ENCODE measurements around the gene OTULIN.

DNA sequence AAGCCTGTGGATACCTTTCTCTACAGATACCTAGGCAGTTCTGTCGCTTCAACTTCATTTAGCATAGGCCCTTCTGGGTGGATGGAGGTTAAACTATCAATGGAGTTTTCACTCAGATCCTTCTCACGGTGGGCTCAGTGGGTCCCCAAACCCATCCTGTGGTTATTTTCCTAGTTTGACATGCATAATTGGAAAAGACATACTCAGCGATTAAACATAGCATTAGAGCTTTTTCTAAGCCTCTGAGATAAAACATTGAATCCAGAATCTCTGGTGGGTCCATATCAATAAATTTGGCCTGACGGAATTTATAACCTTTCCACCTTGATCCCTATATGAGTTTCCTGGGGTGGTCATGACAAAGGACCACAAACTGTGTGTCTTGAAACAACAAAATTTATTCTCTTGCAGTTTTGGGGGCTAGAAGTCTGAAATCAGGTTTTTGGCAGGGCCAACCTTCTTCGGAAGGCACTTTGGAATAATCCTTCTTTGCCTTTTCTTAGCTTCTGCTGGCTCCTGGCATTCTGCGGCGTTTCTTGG is 1.7 kb upstream of the OTULIN start:
- TF ChIP-seq, protein P1, sequence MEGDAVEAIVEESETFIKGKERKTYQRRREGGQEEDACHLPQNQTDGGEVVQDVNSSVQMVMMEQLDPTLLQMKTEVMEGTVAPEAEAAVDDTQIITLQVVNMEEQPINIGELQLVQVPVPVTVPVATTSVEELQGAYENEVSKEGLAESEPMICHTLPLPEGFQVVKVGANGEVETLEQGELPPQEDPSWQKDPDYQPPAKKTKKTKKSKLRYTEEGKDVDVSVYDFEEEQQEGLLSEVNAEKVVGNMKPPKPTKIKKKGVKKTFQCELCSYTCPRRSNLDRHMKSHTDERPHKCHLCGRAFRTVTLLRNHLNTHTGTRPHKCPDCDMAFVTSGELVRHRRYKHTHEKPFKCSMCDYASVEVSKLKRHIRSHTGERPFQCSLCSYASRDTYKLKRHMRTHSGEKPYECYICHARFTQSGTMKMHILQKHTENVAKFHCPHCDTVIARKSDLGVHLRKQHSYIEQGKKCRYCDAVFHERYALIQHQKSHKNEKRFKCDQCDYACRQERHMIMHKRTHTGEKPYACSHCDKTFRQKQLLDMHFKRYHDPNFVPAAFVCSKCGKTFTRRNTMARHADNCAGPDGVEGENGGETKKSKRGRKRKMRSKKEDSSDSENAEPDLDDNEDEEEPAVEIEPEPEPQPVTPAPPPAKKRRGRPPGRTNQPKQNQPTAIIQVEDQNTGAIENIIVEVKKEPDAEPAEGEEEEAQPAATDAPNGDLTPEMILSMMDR (IDR thresholded peaks at IDR 0.05), result no peak
- TF ChIP-seq POLR2A (IDR thresholded peaks at IDR 0.05), result no peak
